CD4-positive, alpha-beta T cell treated with Interleukin-10 for 1 hour (primary cell): Measurements from ENCODE around the gene UGT1A7.
"Not testable (repeated sequence)": the region's sequence is repeated elsewhere in the genome, so short reads cannot be mapped to it uniquely, and the experiment has no call there.

Experiments
- DNase-seq: peaks from one replicate; pipeline ENCODE4 v3.0.0-alpha.2; 2020

Gene UGT1A7

DNA sequence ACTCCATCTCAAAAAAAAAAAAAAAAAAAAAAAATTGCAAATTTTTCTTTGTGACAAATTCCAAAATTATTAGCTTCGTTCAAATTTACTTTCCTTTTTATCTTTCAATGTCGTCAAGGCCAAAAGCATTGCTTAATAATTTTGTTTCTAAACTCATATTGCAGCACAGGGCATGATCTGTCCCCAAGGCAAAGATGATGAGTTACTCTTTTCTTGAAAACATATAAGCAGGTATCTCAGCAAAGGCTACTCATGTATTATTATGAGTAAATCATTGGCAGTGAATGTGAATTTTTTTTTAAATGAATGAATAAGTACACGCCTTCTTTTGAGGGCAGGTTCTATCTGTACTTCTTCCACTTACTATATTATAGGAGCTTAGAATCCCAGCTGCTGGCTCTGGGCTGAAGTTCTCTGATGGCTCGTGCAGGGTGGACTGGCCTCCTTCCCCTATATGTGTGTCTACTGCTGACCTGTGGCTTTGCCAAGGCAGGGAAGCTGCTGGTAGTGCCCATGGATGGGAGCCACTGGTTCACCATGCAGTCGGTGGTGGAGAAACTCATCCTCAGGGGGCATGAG lies at the start of gene UGT1A7:
Gene UGT1A7, plus strand, starts transcription at position 381 of the 579 bp plus-strand sequence. Its CDS starts 37 bp downstream, at position 418.
- no peak for DNase-seq

DNA sequence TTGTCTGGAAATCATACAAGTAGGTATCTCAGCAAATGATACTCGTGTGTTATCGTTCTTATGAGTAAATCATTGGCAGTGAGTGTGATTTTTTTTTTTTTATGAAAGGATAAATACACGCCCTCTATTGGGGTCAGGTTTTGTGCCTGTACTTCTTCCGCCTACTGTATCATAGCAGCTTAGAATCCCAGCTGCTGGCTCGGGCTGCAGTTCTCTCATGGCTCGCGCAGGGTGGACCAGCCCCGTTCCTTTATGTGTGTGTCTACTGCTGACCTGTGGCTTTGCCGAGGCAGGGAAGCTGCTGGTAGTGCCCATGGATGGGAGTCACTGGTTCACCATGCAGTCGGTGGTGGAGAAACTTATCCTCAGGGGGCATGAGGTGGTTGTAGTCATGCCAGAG lies 45.4 kb upstream of the UGT1A7 start, which contains the start of gene UGT1A10:
Gene UGT1A10, plus strand, starts transcription at position 143 of the 400 bp plus-strand sequence. Its CDS starts 75 bp downstream, at position 218.
- not testable (repeated sequence) for DNase-seq

DNA sequence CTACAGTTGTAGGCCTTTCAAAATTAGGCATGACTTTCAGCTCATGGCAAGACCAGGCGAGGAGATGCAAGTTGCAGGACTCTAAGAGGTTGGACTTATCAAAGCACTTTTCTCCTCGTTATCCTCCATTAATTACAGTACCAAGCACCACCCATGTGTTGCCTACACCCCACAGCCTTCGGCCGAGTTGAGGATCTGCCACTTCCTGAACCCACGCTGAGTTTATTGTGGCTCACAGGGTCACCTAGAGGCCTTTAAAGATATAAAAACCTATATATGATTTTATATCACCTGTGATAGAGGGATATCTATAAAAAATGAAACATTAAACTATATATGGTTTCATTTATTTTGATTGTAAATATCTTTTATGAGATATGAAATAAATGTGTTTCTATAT lies 42.9 kb upstream of the UGT1A7 start:
- DNase-seq = no peak

DNA sequence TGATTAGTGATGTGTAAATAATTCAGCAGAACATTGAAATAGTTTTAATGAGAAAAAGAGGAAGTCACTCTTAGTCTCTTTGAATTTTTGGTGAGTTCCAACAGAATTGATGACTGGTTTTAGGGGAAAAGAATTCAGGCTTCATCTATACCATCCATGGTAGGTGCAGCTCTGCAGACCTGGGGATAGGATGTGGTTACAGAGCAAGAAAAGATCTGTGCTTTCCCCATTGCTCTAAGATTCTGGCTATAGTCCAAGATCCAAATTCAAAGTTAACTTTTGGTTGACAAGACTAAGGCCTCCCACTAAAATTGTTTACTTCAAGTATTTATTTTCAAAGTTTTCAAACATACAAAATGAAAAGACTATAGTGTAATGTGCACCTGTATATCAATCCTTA lies 41.8 kb upstream of the UGT1A7 start:
- no peak for DNase-seq

DNA sequence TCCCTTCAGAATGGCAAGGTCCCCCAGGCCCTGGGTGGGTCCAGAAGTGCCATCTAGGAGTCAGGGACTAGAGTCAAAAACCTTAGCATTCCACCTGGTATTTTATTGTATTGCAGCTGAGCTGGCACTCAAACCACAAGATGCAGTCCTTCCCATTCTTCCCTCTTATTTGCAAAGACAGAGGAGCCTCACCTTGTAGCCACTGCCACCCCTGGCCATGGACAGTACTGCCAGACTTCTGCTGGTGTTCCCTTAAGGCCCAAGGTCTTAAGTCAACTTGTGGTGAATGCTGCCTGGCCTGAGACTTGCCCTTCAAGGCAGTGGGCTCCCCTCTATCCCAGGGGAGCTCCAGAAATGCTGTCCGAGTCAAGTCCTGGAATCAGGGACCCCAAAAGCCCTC lies 38.6 kb upstream of the UGT1A7 start:
- DNase-seq = no peak

DNA sequence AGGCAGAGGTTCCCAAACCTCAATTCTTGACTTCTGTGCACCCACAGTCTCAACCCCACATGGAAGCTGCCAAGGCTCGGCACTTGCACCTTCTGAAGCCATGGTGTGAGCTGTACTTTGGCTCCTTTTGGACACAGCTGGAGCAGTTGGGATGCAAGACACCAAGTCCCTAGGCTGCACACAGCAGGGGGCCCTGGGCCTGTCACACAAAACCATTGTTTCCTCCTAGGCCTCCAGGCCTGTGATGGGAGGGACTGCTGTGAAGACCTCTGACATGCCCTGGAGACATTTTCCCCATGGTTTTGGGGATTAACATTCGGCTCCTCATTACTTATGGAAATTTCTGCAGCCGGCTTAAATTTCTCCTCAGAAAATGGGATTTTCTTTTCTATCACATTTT lies 35.7 kb upstream of the UGT1A7 start:
- not testable (repeated sequence) for DNase-seq

DNA sequence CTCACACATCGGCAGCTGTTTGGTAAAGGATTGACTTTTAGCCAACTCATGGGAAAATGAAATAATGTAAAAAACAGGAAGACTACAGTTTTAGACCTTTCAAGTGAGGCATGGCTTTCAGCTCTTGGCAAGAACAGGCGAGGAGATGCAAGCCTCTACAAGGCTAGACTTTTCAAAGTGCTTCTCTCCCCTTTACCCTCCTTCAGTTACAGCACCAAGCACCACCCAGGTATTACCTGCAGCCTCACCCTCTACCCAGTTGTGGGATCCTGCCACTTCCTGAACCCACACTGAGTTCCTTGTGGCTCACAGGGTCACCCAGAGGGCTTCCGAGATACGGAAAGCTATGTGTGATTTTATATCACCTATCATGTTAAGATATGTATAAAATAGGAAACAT lies 30.7 kb upstream of the UGT1A7 start:
- DNase-seq = no peak

DNA sequence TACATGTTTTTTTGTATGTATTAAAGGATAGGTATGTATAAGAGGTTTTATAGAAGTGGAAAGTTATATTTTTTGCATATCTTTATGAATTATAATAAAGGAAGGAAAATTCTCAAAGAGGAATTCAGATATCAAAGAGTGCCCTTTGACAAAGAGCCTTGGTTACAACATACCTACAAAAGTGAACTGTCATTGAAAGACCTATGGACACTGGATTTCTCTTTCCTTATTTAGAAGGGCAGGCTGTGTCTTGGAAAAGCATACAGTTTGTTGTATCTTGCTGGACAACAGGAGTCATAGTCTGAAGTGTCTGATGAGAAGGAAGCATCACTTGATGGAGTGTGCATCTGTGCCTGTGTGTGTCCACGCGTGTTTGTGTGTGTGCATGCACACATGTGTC lies 30.3 kb upstream of the UGT1A7 start:
- no peak for DNase-seq

DNA sequence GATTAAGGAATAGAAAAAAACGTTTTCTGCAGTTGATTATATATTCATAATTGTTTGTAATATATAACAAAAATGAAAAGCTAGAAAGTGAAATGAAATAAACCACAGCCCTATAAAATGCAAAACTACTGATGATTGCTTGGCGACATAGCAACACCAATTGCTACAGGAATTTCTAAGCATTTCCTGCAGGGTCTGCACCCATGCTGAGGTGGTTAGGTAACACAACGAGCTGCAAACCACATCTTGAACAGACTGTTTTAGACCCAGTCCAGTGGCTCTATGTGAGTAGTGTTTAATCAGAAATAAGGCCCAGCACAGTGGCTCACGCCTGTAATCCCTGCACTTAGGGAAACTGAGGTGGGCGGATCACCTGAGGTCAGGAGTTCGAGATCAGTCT lies 27.2 kb upstream of the UGT1A7 start:
- DNase-seq = no peak

DNA sequence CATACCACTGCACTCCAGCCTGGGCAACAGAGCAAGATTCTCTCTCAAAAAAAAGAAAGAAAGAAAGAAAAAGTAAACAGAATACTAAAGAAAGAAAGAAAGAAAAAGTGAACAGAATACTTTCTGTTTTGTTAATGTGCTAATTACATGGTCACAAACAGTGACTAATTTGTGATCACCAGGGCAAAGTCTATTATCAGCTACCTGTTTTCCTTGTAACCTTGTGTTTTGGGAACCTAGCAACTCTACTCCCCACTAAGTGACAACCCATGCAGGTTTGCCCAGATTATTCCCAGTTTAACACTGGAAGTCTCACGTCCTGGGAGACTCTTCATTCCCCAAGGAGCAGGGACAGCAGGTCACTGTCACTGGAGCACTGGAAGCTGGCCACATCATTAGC lies 26.7 kb upstream of the UGT1A7 start:
- no peak for DNase-seq

DNA sequence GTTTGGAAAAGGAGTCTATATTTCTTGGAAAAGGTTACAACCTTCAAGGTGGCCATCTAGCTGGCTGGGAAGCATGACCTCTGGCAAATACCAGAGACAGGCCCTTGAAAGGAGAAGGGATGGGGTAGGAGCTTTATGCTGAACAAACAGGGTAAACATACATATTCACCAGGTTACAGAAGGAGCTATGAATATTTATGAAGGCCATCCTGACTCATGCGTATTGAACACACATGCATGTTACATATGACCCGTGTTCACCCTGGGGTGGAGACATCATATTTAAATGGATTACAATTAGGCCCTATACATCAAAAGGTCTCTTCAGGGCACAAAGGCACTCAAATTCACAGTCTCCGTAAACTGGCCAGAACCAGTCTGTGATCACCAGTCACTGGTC lies 25.8 kb upstream of the UGT1A7 start:
- DNase-seq = not testable (repeated sequence)

DNA sequence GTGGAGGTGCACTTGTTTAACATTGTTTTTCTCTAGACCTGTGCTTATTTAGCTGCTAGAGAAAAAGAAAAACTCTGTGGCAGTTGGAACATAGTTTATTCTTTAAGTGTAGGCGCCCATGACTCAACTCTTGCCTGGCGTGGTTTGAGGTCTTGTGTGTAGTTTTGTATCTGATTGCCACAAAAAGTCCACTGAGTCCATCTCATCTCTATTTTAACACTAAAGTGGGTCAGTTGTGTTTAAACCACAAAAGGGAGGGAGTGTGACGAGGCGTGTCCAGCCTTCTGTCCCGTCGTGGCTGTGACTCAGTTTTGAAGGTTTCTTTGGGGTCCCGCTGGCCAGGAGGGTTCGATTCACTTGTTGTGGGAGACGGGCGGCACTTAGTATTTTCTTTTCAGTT lies 25.3 kb upstream of the UGT1A7 start:
- no peak for DNase-seq

DNA sequence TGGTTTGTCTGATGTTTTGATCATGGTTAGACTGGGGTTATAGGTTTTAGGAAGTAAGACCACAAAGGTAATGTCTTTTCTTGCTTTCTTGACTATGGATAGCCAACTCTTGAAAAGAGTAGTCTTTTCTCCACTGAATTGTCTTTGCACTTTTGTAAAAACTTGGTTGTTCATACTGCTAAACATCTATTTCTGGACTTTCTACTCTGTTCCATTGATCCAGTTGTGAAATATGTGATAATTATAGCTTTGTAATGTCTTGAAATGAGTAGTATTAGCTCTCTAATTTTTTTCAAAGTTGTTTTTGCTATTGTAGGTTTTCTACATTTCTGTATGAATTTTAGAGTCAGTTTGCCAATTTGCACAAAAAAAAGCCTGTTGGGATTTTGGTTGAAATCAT lies 23.1 kb upstream of the UGT1A7 start:
- no peak for DNase-seq

DNA sequence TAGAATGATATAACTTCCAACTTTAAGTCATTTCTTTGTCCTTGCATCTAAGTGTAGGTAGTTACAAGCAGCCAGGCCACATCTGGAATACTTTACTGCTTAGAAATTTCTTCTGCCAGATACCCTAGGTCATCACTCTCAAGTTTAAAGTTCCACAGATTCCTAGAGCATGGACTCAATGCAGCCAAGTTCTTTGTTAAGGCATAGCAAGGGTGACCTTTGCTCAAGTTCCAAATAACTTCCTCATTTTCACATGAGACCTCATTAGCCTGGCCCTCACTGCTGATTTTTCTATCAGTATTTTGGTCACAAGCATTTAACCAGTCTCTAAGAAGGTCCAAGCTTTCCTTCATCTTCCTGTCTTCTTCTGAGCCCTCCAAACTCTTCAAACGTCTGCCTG lies 17.8 kb upstream of the UGT1A7 start:
- no peak for DNase-seq

DNA sequence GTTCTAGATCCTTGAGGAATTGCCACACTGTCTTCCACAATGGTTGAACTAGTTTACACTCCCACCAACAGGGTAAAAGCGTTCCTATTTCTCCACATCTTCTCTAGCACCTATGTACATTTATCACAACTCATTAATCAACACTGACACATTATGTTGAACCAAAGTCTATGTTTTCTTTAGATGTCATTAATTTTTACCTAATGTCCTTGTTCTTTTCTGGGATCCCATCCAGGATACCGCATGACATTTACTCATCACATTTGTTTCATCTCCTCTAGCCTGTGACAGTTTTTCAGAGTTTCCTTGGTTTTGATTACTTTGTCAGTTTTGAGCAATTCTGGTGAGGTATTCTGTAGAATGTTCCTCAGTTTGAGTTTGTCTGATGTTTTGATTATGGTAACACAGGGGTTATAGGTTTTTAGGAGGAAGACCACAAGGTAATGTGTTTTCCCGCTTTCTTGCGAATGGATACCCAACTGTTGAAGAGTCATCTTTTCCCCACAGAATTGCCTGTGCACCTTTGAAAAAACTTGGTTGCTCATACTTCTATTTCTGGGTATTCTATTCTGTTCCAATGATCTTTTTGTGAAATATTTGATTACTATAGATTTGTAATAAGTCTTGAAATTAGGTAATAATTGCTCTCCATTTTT lies 13.0 kb upstream of the UGT1A7 start:
- no peak for DNase-seq

DNA sequence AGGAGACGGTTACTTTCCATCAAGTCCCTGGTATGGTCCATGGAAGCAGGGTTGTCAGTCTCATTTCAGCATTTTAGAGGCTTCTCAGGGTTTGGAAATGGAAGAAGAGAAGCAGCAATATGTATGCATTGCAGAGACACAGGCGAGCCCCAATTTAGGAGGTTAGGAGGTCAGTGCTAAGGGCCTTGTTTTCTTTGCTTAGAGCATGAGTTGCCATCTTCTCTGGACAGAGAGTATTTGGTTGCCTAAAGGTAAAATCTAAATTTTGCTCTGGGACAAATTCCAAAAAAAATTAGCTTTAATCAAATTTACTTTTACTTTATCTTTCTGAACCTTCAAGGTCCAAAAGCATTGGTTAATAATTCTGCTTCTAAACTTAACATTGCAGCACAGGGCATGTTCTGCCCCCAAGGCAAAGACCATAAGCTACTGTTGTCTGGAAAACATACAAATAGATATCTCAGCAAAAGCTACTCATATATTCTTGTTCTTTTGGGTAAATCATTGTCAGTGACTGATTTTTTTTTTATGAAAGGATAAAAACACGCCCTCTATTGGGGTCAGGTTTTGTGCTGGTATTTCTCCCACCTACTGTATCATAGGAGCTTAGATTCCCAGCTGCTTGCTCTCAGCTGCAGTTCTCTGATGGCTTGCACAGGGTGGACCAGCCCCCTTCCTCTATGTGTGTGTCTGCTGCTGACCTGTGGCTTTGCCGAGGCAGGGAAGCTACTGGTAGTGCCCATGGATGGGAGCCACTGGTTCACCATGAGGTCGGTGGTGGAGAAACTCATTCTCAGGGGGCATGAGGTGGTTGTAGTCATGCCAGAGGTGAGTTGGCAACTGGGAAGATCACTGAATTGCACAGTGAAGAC lies 10.2 kb upstream of the UGT1A7 start, which contains the start of gene UGT1A9:
Gene UGT1A9, plus strand, starts transcription at position 609 of the 872 bp plus-strand sequence. Its CDS starts 37 bp downstream, at position 646.
- DNase-seq = no peak

DNA sequence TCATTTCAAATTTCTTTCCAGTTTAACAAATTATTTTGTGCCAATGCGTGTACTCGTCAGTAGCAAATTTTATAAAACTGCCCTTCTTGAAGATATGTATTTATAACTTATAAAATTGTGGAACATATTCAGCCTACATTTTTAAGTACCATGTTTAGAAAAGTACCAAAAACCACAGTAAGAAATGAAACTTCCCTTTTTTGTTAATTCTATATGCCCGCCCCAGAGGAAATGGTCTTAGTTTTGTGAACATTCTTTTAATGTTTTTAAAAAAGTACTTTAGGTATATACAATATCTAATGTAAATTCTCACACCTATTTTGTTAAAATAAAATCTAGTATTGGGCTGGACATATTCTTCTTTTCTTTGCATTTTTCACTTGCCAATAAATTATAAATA lies 8.8 kb upstream of the UGT1A7 start:
- DNase-seq = no peak

DNA sequence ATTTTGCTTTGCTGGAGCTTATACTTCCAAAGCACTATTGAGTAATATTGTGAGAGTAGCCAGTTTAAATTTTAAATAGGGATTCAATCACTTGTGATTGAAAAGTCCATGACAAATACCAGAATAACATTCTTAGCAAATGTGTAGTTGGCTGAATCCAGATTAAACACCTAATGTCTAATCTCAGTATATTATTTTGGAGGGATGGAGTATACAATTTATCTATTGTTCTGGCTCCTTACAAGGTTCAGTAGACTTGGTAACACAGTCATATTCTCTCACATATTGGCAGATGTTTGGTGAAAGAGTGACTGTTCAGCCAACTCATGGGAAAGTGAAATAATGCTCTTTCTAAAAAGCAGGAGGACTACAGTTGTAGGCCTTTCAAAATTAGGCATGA lies 7.8 kb upstream of the UGT1A7 start:
- no peak for DNase-seq

DNA sequence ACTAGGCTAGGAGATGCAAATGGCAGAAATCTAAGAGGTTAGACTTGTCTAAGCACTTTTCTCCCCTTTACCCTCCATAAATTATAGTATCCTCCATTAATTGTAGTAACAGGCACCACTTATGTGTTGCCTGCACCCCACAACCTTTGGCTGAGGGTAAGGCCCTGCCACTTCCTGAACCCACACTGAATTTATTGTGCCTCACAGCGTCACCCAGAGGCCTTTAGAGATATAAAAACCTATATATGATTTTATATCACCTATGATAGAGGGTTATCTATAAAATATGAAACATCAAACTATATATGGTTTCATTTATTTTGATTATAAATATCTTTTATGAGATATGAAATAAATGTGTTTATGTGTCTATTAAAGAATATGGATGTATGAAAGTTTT lies 7.4 kb upstream of the UGT1A7 start:
- DNase-seq = no peak

DNA sequence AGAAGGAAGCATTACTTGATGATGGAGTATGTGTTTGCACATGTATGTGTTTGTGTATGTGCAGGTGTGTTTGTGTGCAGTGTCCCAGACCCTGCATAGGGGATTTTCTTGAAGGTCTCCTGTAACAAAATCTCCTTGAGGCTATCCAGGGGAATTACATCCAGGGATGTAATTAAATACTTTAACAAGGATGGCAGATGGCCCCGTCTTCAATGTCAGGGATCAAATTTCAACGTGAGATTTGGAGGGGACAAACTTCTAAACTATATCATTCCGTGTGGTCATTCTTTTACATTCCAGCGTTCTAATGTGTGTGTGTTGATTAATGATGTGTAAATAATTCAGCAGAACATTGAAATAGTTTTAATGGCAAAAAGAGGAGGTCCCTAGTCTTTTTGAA lies 6.7 kb upstream of the UGT1A7 start:
- no peak for DNase-seq

DNA sequence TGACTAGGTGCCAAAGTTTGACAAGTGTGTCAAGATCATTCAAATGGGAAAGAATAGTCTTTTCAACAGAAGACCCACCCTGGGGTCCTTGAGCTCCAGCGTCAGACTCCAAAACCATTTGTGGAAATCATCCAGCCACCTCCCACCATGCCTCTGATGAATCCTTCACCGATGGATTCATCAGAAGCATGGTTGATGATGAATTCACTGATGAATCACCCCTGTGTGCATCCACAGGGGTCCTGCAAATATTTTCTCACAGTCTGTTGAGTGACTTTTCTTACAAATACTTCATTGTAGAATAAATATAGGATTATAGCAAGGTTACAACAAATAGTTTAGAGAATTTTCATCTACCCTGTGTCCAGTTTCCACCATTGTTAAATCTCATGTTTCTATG lies 5.7 kb upstream of the UGT1A7 start:
- no peak for DNase-seq

DNA sequence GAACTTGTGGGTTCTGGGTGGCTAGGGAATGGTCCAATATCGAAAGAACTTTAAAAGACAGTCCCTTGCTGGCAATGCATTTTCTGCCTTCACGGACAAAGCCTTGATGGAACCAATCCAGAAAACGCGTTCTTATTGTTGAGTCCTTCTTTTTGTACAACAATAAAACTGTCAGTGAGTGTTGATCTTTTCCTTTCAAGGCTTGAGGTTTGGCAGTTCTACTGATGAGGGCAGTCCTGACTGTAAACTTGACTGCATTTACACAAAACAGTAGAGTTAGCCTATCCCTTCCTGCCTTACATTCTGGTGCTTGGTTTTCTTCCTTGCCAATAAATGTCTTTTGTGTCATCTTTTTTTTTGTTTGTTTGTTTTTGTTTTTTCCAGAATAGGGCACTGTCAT lies 2.5 kb upstream of the UGT1A7 start:
- no peak for DNase-seq

DNA sequence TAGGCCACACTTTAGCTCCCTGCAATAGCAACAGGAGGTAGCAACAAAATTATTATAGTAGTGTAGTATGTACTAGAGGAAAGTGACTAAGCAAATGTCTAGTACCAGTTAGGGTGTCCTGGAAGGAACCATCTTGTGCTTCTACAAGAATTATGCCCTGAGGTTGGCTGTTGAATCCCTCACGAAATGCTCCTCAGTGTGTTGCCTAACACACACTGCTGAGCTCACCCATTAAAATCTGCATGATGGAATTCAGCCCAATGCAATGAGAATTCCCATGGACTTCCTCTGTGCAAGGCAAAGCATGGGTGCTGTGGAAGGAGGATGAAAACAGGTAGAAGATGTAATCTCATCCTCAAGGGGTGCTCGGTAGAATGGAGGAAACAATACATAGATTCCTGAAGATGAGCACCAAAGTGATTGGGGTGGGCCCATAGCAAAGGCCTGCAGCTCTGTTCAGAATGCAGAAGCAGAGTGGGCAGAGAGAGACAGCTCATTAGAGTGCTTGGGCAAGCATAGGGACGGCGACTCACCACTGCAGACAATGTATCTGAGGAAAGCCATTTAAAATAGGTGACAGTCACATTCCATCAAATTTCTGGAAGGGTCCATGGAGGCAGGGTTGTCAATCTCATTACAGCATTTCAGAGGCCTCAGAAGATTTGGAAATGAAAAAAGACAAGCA lies 1.2 kb upstream of the UGT1A7 start:
- no peak for DNase-seq
